Tibial artery (tissue), 4 donors: ENCODE data around the gene ENTPD8.

ENCODE experiments used
- DNase-seq, 2 donors: peaks; one replicate each; pipeline ENCODE4 v3.0.0-alpha.2; 2019
- H3K27ac ChIP-seq, 2 donors: fragments of 200-600 bp; sonication (generic) in 1 of 2; 1 replicate in 1 of 2; 2 replicates in 1 of 2; pipeline ENCODE4 v1.5.1; 2018 to 2019; ENCODE audit warnings: mild to moderate bottlenecking in 1 of 2
- H3K27me3 ChIP-seq, 2 donors: fragments of 200-600 bp; sonication (generic) in 1 of 2; one replicate each; pipeline versions ENCODE4 v1.5.1 to v1.6.0; 2016 to 2019
- H3K36me3 ChIP-seq, 3 donors: fragments of 200-600 bp; sonication (generic) in 2 of 3; one replicate each; pipeline ENCODE4 v1.5.1; 2016 to 2019; ENCODE audit warnings: mild to moderate bottlenecking in 2 of 3
- H3K4me1 ChIP-seq, 4 donors: fragments of 200-600 bp; sonication (generic) in 2 of 4; 1 replicate in 3 of 4; 2 replicates in 1 of 4; pipeline ENCODE4 v1.5.1; 2016 to 2019
- H3K4me3 ChIP-seq, 2 donors: fragments of 200-600 bp; sonication (generic) in 1 of 2; 1 replicate in 1 of 2; 2 replicates in 1 of 2; pipeline ENCODE4 v1.5.1; 2018 to 2019; ENCODE audit warnings: mild to moderate bottlenecking in 2 of 2
- H3K9me3 ChIP-seq, 3 donors: fragments of 200-600 bp; sonication (generic) in 1 of 3; one replicate each; pipeline ENCODE4 v1.5.1; 2016 to 2019
- CTCF ChIP-seq, 2 experiments: fragments of 200-600 bp in 1 of 2; fragments of 450-650 bp in 1 of 2; IDR thresholded peaks; one replicate each; pipeline ENCODE4 v1.5.1; 2017 to 2019; ENCODE audit warnings: antibody characterized with exemption in 2 of 2, mild to moderate bottlenecking in 1 of 2, moderate library complexity in 1 of 2
- intact Hi-C: fragments of 100-400 bp; cut with DNase I; formaldehyde crosslinking; loops from one replicate; pipeline ENCODE4 v1.15.0; 2023; ENCODE audit warnings: low total_unique reads

The ENTPD8 gene

GRCh38 chr9:137436761-137437600 is 4.2 kb downstream of the ENTPD8 start:
- no peak for TF ChIP-seq CTCF (IDR thresholded peaks at IDR 0.05)
- Histone ChIP-seq H3K4me3 (no peak overlapping the region), H3K4me1 (peaks cover 0 to 26% (median 14%) of the 10 kb centered on the region in 4 donors)

GRCh38 chr9:137435980-137436760 is 5.0 kb downstream of the ENTPD8 start:
- Histone ChIP-seq H3K27me3 (peaks cover 0 to 50% of the 10 kb centered on the region in 2 donors), H3K27ac (no peak overlapping the region), H3K36me3 (no peaks in the 10 kb centered on the region), H3K9me3 (no peaks in the 10 kb centered on the region), H3K4me3 (no peak overlapping the region), H3K4me1 (peaks cover 0 to 18% (median 8%) of the 10 kb centered on the region in 4 donors)
- DNase-seq: peak in 1 of 2 donors; percentile 78
- intact Hi-C loops: no loop called here
- TF ChIP-seq CTCF (IDR thresholded peaks at IDR 0.05): no peak

More at GRCh38 chr9:137436761-137437600, 4.2 kb downstream of the ENTPD8 start:
- H3K27me3 ChIP-seq: peaks cover 0 to 55% of the 10 kb centered on the region in 2 donors
- intact Hi-C loops: no loop called here
- DNase-seq: no peak
- no peaks in the 10 kb centered on the region for H3K9me3 ChIP-seq
- no peak overlapping the region for H3K27ac ChIP-seq
- no peaks in the 10 kb centered on the region for H3K36me3 ChIP-seq

GRCh38 chr9:137435381-137435891 is 5.7 kb downstream of the ENTPD8 start:
- no peak for DNase-seq
- Histone ChIP-seq H3K4me1 (peaks cover 0 to 17% (median 7%) of the 10 kb centered on the region in 4 donors), H3K9me3 (no peaks in the 10 kb centered on the region), H3K27ac (no peak overlapping the region), H3K27me3 (peaks cover 0 to 55% of the 10 kb centered on the region in 2 donors), H3K4me3 (no peak overlapping the region), H3K36me3 (no peaks in the 10 kb centered on the region)
- intact Hi-C loops: no loop called here
- TF ChIP-seq CTCF (IDR thresholded peaks at IDR 0.05): no peak

GRCh38 chr9:137434498-137435380 is 6.4 kb downstream of the ENTPD8 start:
- no peak for TF ChIP-seq CTCF (IDR thresholded peaks at IDR 0.05)
- H3K4me1 ChIP-seq: peaks cover 0 to 20% (median 7%) of the 10 kb centered on the region in 4 donors

GRCh38 chr9:137433916-137434431 is 7.2 kb downstream of the ENTPD8 start:
- Histone ChIP-seq H3K27ac (no peak overlapping the region), H3K4me1 (peaks cover 0 to 20% (median 7%) of the 10 kb centered on the region in 4 donors), H3K9me3 (no peaks in the 10 kb centered on the region), H3K27me3 (peaks cover 0 to 61% of the 10 kb centered on the region in 2 donors), H3K4me3 (no peak overlapping the region), H3K36me3 (no peaks in the 10 kb centered on the region)
- no peak for DNase-seq
- TF ChIP-seq CTCF (IDR thresholded peaks at IDR 0.05): no peak
- intact Hi-C loops: no loop called here

More at GRCh38 chr9:137434498-137435380, 6.4 kb downstream of the ENTPD8 start:
- no peak for DNase-seq
- intact Hi-C loops: no loop called here
- Histone ChIP-seq H3K36me3 (no peaks in the 10 kb centered on the region), H3K4me3 (no peak overlapping the region), H3K27ac (no peak overlapping the region), H3K27me3 (peaks cover 0 to 62% of the 10 kb centered on the region in 2 donors), H3K9me3 (no peaks in the 10 kb centered on the region)
